ENCODE data around the gene ESPNL.
A peak's percentile ranks its signal among the peaks of the same experiment; 100 is the strongest.
"Not testable (repeated sequence)": the region's sequence is repeated elsewhere in the genome, so short reads cannot be mapped to it uniquely, and the experiment has no call there.

The ESPNL gene

DNA sequence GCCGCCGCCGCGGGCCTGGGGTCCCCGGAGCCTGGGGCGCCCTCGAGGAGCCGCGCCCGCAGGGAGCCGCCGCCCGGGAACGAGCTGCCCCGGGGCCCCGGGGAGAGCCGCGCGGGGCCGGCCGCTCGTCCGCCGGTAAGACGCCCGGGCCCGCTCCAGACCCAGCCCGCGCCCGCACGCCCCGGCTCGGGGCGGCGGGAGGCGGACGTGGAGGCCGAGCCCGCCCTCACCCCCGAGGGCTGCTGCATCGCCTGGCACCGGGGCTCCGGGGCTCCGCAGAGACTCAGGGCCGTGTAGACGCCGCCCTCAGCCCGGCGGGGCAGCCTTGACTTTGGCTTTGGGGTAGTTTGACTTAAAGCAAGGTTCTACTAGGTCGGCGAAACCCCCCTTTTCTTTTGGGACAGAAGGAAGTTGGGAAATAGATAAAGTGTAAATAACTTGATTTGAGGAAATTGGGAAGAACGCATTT lies 59.0 kb downstream of the ESPNL start:
- peak in 1 of 3 experiments; percentile 23 for DNase-seq (ENCODE audit: low read depth in 3 of 3)

- no peak for DNase-seq (ENCODE audit: low read depth in 3 of 3)
Measured at GRCh38 chr2:238159661-238160205, 59.6 kb downstream of the ESPNL start.

DNA sequence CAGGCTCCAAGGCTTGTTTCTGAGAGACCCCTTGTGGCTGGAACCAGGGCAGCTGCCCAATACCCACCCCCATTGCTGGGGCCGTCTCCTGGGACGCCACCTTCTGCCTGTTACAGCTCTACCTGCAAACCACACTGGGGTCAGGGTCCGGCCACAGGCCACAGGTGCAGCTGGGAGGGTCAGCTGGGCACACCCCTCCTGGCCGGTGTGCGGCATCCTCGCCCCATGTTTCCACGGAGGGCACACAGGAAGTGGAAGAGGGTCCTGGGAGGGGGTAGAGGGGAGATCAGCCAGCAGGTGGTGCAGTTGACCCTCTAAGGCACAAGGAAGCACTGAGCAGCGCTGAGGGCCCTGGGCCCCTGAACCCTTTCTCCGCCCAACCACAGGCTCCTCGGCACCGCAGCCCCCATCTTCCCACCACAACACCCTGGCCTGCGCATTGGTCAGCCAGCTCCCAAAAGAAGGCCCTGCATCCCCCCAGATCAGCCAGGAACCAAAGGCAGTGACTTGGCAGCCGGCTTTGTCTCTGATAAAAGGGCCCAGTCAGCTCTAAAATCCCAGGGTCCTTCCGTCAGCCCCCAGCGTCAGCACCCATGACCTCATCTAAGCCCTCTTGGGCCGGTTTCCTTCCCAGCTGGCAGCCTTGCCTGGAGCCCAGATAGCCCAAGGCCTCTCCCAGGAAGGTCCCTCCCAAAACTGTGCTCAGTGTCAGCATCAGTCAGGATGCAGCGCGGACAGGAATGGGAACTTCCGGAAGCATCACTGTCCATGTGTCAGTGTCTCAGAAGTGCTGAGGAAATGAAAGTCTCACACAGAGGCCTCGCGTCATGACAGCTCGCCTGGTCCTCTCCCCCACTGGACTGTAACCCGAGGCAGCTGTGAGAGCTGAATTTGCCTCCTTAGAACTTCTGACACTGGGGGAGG lies 60.3 kb downstream of the ESPNL start:
- DNase-seq (ENCODE audit: low read depth in 3 of 3), result no peak

DNA sequence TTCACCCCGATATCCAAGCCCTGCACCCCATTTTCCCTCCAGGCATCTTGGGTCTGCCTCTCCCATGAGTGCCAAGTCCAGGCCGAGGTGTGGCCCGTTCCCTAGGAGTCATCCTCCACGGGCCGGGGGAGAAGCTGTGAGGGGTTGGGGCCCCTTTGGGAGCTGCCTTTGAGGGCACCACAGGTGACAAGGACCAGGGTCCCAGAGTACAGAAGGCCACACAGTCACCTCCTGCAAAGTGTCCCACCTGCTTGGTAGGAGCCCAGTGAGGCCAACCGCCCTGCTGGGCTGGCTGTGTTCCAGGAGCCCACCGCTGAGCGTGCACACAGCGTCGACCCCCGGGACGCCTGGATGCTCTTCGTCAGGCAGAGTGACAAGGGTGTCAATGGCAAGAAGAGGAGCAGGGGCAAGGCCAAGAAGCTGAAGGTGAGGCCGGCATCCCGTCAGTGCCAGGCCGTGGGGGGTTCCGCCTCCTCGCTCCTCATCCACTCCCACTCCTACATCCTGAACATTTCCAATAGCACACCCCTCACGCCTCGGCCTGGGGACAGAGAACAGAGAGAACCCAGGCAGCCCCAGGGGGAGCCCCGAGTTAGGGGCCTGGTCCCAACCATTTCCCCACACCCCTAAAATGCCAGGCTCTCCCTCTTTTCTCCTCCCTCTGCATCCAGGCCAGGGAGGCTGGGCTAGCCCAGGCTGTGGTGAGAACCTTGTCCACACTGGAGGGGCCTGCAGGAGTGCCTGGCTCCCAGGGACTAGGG lies 61.3 kb downstream of the ESPNL start:
- DNase-seq (ENCODE audit: low read depth in 3 of 3), result no peak

- no peak for DNase-seq (ENCODE audit: low read depth in 3 of 3)
Measured at GRCh38 chr2:238162251-238162845, 62.2 kb downstream of the ESPNL start.

- no peak for DNase-seq (ENCODE audit: low read depth in 3 of 3)
Measured at GRCh38 chr2:238162846-238163441, 62.8 kb downstream of the ESPNL start.

DNA sequence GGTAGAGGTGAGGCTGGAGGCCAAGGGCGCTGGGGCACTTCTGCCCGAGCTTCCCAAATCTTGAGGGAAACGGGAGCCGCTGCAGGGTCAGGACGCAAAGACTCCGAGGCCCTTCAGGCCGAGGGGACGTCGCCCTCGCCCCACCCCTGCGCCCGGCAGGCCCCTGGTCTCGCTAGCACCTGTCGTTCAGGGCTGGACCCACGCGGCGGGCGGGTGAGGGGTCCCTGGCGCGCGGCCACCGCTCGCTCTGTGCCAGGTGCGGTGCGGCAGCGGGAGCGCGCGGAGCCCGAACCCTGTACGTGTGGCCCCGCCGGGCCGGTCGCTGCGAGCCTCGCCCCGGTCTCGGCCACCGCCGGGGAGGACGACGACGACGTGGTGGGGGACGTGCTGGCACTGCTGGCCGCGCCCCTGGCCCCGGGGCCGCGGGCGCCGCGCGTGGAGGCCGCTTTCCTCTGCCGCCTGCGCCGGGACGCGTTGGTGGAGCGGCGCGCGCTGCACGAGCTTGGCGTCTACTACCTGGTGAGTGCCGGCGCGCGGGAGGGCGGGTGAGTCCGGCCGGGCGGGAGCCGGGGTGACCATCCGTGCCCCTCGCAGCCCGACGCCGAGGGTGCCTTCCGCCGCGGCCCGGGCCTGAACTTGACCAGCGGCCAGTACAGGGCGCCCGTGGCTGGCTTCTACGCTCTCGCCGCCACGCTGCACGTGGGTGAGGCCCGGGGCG lies 63.5 kb downstream of the ESPNL start:
- no peak for DNase-seq (ENCODE audit: low read depth in 3 of 3)

DNA sequence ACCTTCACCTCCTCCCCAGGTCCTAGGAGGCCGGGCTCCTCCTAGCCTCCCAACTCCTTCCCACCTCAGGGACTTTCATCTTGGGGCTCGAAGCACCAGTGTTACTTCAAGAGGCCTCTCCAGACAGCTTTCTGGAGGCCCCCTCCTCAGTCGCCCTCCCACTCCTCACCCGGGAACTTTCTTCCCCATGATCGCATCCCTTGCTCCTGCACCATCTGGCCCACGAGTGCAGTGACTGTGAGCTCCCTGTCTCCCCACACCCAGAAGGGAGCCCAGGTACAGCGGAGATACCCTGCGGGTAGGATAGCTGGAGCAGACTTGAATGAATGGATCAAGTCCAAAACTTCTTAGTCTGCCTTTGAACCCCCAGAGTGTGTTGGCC lies 64.8 kb downstream of the ESPNL start:
- no peak for DNase-seq (ENCODE audit: low read depth in 3 of 3)

GRCh38 chr2:238165288-238165921 lies 65.3 kb downstream of the ESPNL start:
- DNase-seq (ENCODE audit: low read depth in 3 of 3), result no peak

DNA sequence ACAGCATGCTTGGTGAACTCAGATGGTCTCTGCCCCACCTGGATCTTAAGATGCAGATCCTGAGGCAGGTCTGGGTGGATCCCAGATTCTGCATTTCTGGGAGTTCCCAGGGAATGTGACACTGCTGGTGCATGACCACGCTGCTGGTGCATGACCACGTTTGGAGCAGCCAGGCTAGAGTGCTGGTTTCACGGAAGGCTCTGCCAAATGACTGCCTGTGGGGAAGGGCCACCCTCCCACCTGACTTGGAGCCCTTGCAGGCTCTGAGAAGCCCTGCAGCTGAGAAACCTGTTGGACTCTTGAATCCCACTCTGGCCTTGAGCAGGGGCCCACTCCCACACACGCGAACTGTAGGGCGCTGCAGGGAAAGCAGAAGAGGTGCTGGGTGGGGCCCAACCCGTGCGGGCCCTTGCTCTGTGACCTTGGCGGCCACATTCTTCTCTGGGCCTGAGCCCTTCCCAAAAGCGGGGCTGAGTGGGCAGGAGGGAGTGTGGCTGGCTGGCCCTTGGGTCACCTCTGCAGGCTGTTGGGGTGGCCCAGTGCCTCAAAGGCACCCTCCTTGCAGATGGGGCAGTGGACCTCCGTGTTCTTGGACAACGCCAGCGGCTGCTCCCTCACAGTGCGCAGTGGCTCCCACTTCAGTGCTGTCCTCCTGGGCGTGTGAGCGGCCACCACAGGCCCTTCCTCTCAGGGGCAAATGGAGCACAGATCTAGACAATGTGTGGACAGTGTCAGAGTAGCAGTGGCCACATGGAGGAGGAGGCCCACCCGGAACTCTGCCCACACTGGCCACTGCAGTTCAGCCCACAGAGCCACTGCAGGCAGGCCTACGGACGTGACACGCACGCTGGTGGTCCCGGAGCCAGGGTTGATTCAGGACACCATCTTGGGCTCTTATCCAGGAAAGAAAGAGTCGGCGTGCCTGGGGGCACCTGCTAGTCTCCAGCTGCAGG lies 66.5 kb downstream of the ESPNL start:
- DNase-seq (ENCODE audit: low read depth in 3 of 3), result no peak

- DNase-seq (ENCODE audit: low read depth in 3 of 3), result no peak
Measured at GRCh38 chr2:238167344-238167715, 67.2 kb downstream of the ESPNL start.

- DNase-seq (ENCODE audit: low read depth in 3 of 3), result no peak
Measured at GRCh38 chr2:238167761-238168160, 67.6 kb downstream of the ESPNL start.

DNA sequence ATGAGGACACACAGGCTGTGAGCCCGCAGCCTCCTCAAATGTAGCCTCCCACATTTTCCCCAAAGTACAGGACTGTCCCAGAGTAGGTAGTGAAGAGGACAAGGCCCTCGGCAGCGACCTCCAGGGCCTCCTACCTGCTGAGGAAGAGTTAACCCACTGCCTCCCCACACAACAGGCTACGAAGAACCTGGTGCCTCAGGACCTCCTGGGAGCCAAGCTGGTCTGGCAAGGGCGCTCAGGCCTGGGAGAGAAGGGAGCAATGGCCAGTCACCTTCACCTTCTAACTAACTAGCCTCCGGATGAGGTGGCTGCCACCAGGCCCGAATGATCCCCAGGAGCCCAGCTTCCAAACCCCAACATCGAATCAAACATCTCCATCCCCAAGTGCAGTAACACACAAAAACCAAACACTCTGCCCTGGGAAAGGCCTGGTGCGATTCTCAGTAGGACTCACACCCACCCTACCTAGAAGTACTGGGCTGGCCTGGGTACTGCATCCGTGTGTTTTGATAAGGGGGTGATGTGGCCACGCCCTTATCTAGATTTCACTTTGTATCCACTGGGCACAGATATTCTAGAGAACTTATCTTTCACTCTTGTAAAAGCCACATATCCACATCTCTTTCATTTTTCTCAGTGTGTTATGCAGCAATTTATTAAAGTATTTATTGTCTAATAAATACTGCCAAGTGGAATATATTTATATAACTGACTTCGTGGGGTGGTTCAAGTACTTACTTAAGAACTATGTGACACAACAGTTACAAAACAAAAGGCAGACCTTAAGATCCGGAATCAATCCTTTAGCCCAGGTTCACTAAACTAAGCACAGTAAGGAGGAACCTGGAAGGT lies 68.3 kb downstream of the ESPNL start:
- no peak for DNase-seq (ENCODE audit: low read depth in 3 of 3)

DNA sequence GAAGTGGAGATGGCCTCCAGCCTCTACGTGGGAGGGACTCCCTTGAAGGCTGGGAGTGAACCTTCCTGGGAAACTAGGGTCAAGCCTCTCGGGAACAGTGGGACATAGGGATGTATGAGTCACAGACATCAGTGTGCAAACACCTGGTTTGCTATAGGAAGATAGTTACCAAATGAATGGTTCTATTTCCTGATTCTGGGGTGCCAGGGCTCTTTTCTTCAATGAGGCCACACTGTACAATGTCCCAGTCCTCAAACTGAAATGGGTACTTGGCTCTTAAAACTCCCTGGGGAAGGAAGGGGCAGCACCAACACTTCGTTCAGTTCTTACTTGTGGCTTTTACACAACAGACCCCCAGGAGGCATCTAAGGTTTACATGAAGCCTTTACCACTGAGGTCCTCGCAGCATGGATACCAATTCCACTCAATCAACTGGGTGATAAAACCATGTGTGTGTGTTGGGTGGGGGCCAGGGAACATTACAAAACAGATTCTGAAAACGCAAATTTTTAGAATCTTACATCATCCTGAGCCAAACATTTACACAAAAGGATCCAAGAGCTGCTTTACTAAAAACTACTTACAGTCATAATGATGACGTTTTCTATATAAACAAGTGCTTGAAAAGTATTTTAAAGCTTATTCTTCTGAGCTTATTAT lies 69.0 kb downstream of the ESPNL start:
- no peak for DNase-seq (ENCODE audit: low read depth in 3 of 3)

- DNase-seq (ENCODE audit: low read depth in 3 of 3), result no peak
Measured at GRCh38 chr2:238169708-238170251, 69.6 kb downstream of the ESPNL start.

- DNase-seq (ENCODE audit: low read depth in 3 of 3), result no peak
Measured at GRCh38 chr2:238170386-238171071, 70.4 kb downstream of the ESPNL start.

- not testable (repeated sequence) for DNase-seq (ENCODE audit: low read depth in 3 of 3)
Measured at GRCh38 chr2:238171072-238171431, 70.9 kb downstream of the ESPNL start.
